Immature natural killer cell (primary cell): ENCODE results near the gene MAPK8IP2. TPM values are rescaled to one million over a fixed set of nuclear protein-coding genes. Genes with fewer than 3 reads are reported as not detected.

ENCODE experiments used
- DNase-seq, 3 donors: peaks; one replicate each; pipeline ENCODE4 v3.0.0; 2022; ENCODE audit warnings: mixed read lengths in 1 of 3
- H3K27ac Mint-ChIP-seq, 6 donors: one replicate each; pipeline ENCODE4 v1.8.0; 2020; ENCODE audit warnings: mixed read lengths in 6 of 6, mild to moderate bottlenecking in 5 of 6, inconsistent platforms in 4 of 6, moderate library complexity in 3 of 6
- H3K27me3 Mint-ChIP-seq, 3 donors: one replicate each; pipeline ENCODE4 v1.8.0; 2020 to 2021; ENCODE audit warnings: low read depth in 3 of 3, mild to moderate bottlenecking in 3 of 3, mixed read lengths in 3 of 3, moderate library complexity in 3 of 3, inconsistent platforms in 1 of 3
- H3K36me3 Mint-ChIP-seq, 3 donors: one replicate each; pipeline ENCODE4 v1.8.0; 2020; ENCODE audit warnings: mixed read lengths in 3 of 3, inconsistent platforms in 2 of 3, mild to moderate bottlenecking in 2 of 3
- H3K4me1 Mint-ChIP-seq, 2 donors: one replicate each; pipeline ENCODE4 v1.8.0; 2020; ENCODE audit warnings: inconsistent platforms in 2 of 2, mild to moderate bottlenecking in 2 of 2, mixed read lengths in 2 of 2, moderate library complexity in 1 of 2
- H3K4me3 Mint-ChIP-seq, 5 donors: one replicate each; pipeline ENCODE4 v1.8.0; 2020; ENCODE audit warnings: mild to moderate bottlenecking in 5 of 5, mixed read lengths in 5 of 5, inconsistent platforms in 3 of 5, moderate library complexity in 3 of 5
- H3K9me3 Mint-ChIP-seq, 6 donors: one replicate each; pipeline ENCODE4 v1.8.0; 2020; ENCODE audit warnings: mild to moderate bottlenecking in 6 of 6, mixed read lengths in 6 of 6, inconsistent platforms in 4 of 6, moderate library complexity in 3 of 6
- polyA plus RNA-seq, 3 donors: library from polyadenylated mRNA; unstranded; fragments of 300-500 nt; fragmentation: Illumina TruSeq; gene quantifications; one replicate each; pipeline ENCODE4 v1.2.3, GENCODE V29; 2021

Gene MAPK8IP2
- polyA plus RNA-seq, 3 donors from 2014 or later, result not detected

GRCh38 chr22:50569896-50570535 lies 30.6 kb upstream of the MAPK8IP2 start:
- DNase-seq, result no peak
- H3K4me1 Mint-ChIP-seq, result no peaks in the 10 kb centered on the region
- H3K9me3 Mint-ChIP-seq, result no peaks in the 10 kb centered on the region
- peaks cover 0 to 2% (median 1%) of the 10 kb centered on the region in 3 donors for H3K27me3 Mint-ChIP-seq
- no peak overlapping the region for H3K27ac Mint-ChIP-seq
- no peak overlapping the region for H3K4me3 Mint-ChIP-seq
- H3K36me3 Mint-ChIP-seq, result peaks cover 0 to 4% (median 0%) of the 10 kb centered on the region in 3 donors

GRCh38 chr22:50570861-50571260 lies 29.7 kb upstream of the MAPK8IP2 start:
- no peak for DNase-seq
- H3K4me3 Mint-ChIP-seq, result no peak overlapping the region
- H3K27ac Mint-ChIP-seq, result no peak overlapping the region
- H3K36me3 Mint-ChIP-seq, result peaks cover 0 to 4% (median 0%) of the 10 kb centered on the region in 3 donors
- peaks cover 0 to 2% (median 0%) of the 10 kb centered on the region in 3 donors for H3K27me3 Mint-ChIP-seq
- no peaks in the 10 kb centered on the region for H3K4me1 Mint-ChIP-seq
- H3K9me3 Mint-ChIP-seq, result no peaks in the 10 kb centered on the region

- H3K27ac Mint-ChIP-seq, result no peak overlapping the region
- H3K9me3 Mint-ChIP-seq, result no peaks in the 10 kb centered on the region
These were observed 29.1 kb upstream of the MAPK8IP2 start for GRCh38 chr22:50571264-50572175.

GRCh38 chr22:50572965-50573364 lies 27.6 kb upstream of the MAPK8IP2 start:
- H3K4me1 Mint-ChIP-seq, result peaks cover 5 to 8% of the 10 kb centered on the region in 2 donors
- no peak overlapping the region for H3K4me3 Mint-ChIP-seq
- H3K27me3 Mint-ChIP-seq, result peaks cover 0 to 2% (median 2%) of the 10 kb centered on the region in 3 donors
- H3K36me3 Mint-ChIP-seq, result peaks cover 0 to 8% (median 0%) of the 10 kb centered on the region in 3 donors
- H3K9me3 Mint-ChIP-seq, result no peaks in the 10 kb centered on the region
- DNase-seq, result no peak
- no peak overlapping the region for H3K27ac Mint-ChIP-seq

More at GRCh38 chr22:50571264-50572175, 29.1 kb upstream of the MAPK8IP2 start:
- peaks cover 0 to 8% (median 0%) of the 10 kb centered on the region in 3 donors for H3K36me3 Mint-ChIP-seq
- H3K4me1 Mint-ChIP-seq, result no peaks in the 10 kb centered on the region
- no peak overlapping the region for H3K4me3 Mint-ChIP-seq
- no peak for DNase-seq
- peaks cover 0 to 2% (median 0%) of the 10 kb centered on the region in 3 donors for H3K27me3 Mint-ChIP-seq

GRCh38 chr22:50573491-50574382 lies 26.9 kb upstream of the MAPK8IP2 start:
- H3K36me3 Mint-ChIP-seq, result peaks cover 0 to 8% (median 0%) of the 10 kb centered on the region in 3 donors
- H3K4me3 Mint-ChIP-seq, result no peak overlapping the region
- no peak overlapping the region for H3K27ac Mint-ChIP-seq
- peaks cover 0 to 2% (median 2%) of the 10 kb centered on the region in 3 donors for H3K27me3 Mint-ChIP-seq
- DNase-seq, result no peak
- peaks cover 5 to 8% of the 10 kb centered on the region in 2 donors for H3K4me1 Mint-ChIP-seq
- H3K9me3 Mint-ChIP-seq, result no peaks in the 10 kb centered on the region

- no peak for DNase-seq
- H3K4me1 Mint-ChIP-seq, result peaks cover 5 to 8% of the 10 kb centered on the region in 2 donors
- H3K36me3 Mint-ChIP-seq, result peaks cover 0 to 6% (median 0%) of the 10 kb centered on the region in 3 donors
- peaks cover 0 to 2% (median 2%) of the 10 kb centered on the region in 3 donors for H3K27me3 Mint-ChIP-seq
- H3K27ac Mint-ChIP-seq, result no peak overlapping the region
- H3K9me3 Mint-ChIP-seq, result no peaks in the 10 kb centered on the region
- H3K4me3 Mint-ChIP-seq, result no peak overlapping the region
These were observed 26.2 kb upstream of the MAPK8IP2 start for GRCh38 chr22:50574383-50574755.

GRCh38 chr22:50575426-50575941 lies 25.1 kb upstream of the MAPK8IP2 start:
- H3K4me3 Mint-ChIP-seq, result no peak overlapping the region
- H3K4me1 Mint-ChIP-seq, result peaks cover 5 to 13% of the 10 kb centered on the region in 2 donors
- H3K36me3 Mint-ChIP-seq, result peaks cover 0 to 7% (median 3%) of the 10 kb centered on the region in 3 donors
- DNase-seq, result no peak
- peak overlapping the region in 1 of 6 donors; percentile 21 for H3K27ac Mint-ChIP-seq
- no peaks in the 10 kb centered on the region for H3K9me3 Mint-ChIP-seq
- peaks cover 0 to 2% (median 2%) of the 10 kb centered on the region in 3 donors for H3K27me3 Mint-ChIP-seq

GRCh38 chr22:50576070-50576469 lies 24.5 kb upstream of the MAPK8IP2 start:
- Mint-ChIP-seq H3K9me3 (no peaks in the 10 kb centered on the region), H3K27me3 (peaks cover 0 to 2% (median 2%) of the 10 kb centered on the region in 3 donors), H3K4me1 (peaks cover 5 to 17% of the 10 kb centered on the region in 2 donors), H3K27ac (no peak overlapping the region), H3K36me3 (peaks cover 0 to 7% (median 3%) of the 10 kb centered on the region in 3 donors), H3K4me3 (no peak overlapping the region)
- no peak for DNase-seq

GRCh38 chr22:50576806-50577696 lies 23.5 kb upstream of the MAPK8IP2 start:
- peaks cover 2 to 3% (median 2%) of the 10 kb centered on the region in 3 donors for H3K27me3 Mint-ChIP-seq
- no peak for DNase-seq
- H3K4me3 Mint-ChIP-seq, result peak overlapping the region in 1 of 5 donors; percentile 33
- H3K4me1 Mint-ChIP-seq, result peaks cover 5 to 26% of the 10 kb centered on the region in 2 donors
- H3K36me3 Mint-ChIP-seq, result peaks cover 0 to 7% (median 3%) of the 10 kb centered on the region in 3 donors
- no peak overlapping the region for H3K27ac Mint-ChIP-seq
- no peaks in the 10 kb centered on the region for H3K9me3 Mint-ChIP-seq

- Mint-ChIP-seq H3K4me3 (peak overlapping the region in 1 of 5 donors; percentile 33), H3K27ac (no peak overlapping the region), H3K4me1 (peaks cover 5 to 26% of the 10 kb centered on the region in 2 donors), H3K9me3 (no peaks in the 10 kb centered on the region), H3K36me3 (peaks cover 0 to 7% (median 3%) of the 10 kb centered on the region in 3 donors), H3K27me3 (peaks cover 0 to 3% (median 2%) of the 10 kb centered on the region in 3 donors)
- DNase-seq, result no peak
These were observed 23.0 kb upstream of the MAPK8IP2 start for GRCh38 chr22:50577697-50577986.

GRCh38 chr22:50577987-50578775 lies 22.4 kb upstream of the MAPK8IP2 start, which contains the start of gene CPT1B:
Gene CPT1B (minus strand): TSS chr22:50578427. CDS start chr22:50577915, 512 bp downstream.
- peaks cover 7 to 29% of the 10 kb centered on the region in 2 donors for H3K4me1 Mint-ChIP-seq

More at GRCh38 chr22:50577987-50578775, 22.4 kb upstream of the MAPK8IP2 start, which contains the start of gene CPT1B:
- Mint-ChIP-seq H3K9me3 (no peaks in the 10 kb centered on the region), H3K27ac (no peak within 1 kb of the TSS), H3K27me3 (peaks cover 0 to 7% (median 4%) of the 10 kb centered on the region in 3 donors), H3K36me3 (peaks cover 0 to 7% (median 3%) of the 10 kb centered on the region in 3 donors), H3K4me3 (peak within 1 kb of the TSS in 1 of 5 donors; percentile 33)
- DNase-seq, result no peak
